Ascending aorta (tissue), 2 donors: ENCODE data around the gene RIC1. TPM values are rescaled to one million over a fixed set of nuclear protein-coding genes. Genes with fewer than 3 reads are reported as not detected.
A peak's percentile ranks its signal among the peaks of the same experiment; 100 is the strongest.
"Not testable (repeated sequence)": the region's sequence is repeated elsewhere in the genome, so short reads cannot be mapped to it uniquely, and the experiment has no call there.

Source experiments
- DNase-seq, 2 donors: peaks; one replicate each; pipeline ENCODE4 v3.0.0-alpha.2; 2019; ENCODE audit warnings: low spot score in 2 of 2
- H3K27ac ChIP-seq, 2 donors: fragments of 200-600 bp; sonication (generic); one replicate each; pipeline ENCODE4 v1.5.1; 2016 to 2017; ENCODE audit warnings: mild to moderate bottlenecking in 1 of 2
- H3K27me3 ChIP-seq: fragments of 200-600 bp; sonication (generic); one replicate; pipeline ENCODE4 v1.5.1; 2017
- H3K36me3 ChIP-seq, 2 donors: fragments of 200-600 bp; sonication (generic); one replicate each; pipeline ENCODE4 v1.5.1; 2016
- H3K4me1 ChIP-seq, 2 donors: fragments of 200-600 bp; sonication (generic); one replicate each; pipeline ENCODE4 v1.5.1; 2016 to 2017; ENCODE audit warnings: mild to moderate bottlenecking in 1 of 2
- H3K4me3 ChIP-seq, 2 donors: fragments of 200-600 bp; sonication (generic); one replicate each; pipeline ENCODE4 v1.5.1; 2016 to 2017; ENCODE audit warnings: mild to moderate bottlenecking in 1 of 2
- H3K9me3 ChIP-seq, 2 donors: fragments of 200-600 bp; sonication (generic); one replicate each; pipeline ENCODE4 v1.5.1; 2016
- intact Hi-C: fragments of 100-400 bp; cut with DNase I; formaldehyde crosslinking; loops from one replicate; pipeline ENCODE4 v1.15.1; 2023
- total RNA-seq: library from RNA; depleted of rRNA; stranded (reverse); fragments of >200 nt; gene quantifications from one replicate; pipeline ENCODE4 v1.1.0, GENCODE V29; 2016
- TF ChIP-seq, protein P1 (sequence below), 3 experiments: fragments of 200-600 bp in 2 of 3; fragments of 450-650 bp in 1 of 3; sonication (generic) in 2 of 3; IDR thresholded peaks; one replicate each; pipeline ENCODE4 v1.5.1; 2016 to 2019; ENCODE audit warnings: antibody characterized with exemption in 3 of 3, mild to moderate bottlenecking in 1 of 3, moderate library complexity in 1 of 3

RIC1 gene, protein sequence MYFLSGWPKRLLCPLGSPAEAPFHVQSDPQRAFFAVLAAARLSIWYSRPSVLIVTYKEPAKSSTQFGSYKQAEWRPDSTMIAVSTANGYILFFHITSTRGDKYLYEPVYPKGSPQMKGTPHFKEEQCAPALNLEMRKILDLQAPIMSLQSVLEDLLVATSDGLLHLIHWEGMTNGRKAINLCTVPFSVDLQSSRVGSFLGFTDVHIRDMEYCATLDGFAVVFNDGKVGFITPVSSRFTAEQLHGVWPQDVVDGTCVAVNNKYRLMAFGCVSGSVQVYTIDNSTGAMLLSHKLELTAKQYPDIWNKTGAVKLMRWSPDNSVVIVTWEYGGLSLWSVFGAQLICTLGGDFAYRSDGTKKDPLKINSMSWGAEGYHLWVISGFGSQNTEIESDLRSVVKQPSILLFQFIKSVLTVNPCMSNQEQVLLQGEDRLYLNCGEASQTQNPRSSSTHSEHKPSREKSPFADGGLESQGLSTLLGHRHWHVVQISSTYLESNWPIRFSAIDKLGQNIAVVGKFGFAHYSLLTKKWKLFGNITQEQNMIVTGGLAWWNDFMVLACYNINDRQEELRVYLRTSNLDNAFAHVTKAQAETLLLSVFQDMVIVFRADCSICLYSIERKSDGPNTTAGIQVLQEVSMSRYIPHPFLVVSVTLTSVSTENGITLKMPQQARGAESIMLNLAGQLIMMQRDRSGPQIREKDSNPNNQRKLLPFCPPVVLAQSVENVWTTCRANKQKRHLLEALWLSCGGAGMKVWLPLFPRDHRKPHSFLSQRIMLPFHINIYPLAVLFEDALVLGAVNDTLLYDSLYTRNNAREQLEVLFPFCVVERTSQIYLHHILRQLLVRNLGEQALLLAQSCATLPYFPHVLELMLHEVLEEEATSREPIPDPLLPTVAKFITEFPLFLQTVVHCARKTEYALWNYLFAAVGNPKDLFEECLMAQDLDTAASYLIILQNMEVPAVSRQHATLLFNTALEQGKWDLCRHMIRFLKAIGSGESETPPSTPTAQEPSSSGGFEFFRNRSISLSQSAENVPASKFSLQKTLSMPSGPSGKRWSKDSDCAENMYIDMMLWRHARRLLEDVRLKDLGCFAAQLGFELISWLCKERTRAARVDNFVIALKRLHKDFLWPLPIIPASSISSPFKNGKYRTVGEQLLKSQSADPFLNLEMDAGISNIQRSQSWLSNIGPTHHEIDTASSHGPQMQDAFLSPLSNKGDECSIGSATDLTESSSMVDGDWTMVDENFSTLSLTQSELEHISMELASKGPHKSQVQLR (N-terminal part only)
- 46.7 TPM for total RNA-seq

DNA sequence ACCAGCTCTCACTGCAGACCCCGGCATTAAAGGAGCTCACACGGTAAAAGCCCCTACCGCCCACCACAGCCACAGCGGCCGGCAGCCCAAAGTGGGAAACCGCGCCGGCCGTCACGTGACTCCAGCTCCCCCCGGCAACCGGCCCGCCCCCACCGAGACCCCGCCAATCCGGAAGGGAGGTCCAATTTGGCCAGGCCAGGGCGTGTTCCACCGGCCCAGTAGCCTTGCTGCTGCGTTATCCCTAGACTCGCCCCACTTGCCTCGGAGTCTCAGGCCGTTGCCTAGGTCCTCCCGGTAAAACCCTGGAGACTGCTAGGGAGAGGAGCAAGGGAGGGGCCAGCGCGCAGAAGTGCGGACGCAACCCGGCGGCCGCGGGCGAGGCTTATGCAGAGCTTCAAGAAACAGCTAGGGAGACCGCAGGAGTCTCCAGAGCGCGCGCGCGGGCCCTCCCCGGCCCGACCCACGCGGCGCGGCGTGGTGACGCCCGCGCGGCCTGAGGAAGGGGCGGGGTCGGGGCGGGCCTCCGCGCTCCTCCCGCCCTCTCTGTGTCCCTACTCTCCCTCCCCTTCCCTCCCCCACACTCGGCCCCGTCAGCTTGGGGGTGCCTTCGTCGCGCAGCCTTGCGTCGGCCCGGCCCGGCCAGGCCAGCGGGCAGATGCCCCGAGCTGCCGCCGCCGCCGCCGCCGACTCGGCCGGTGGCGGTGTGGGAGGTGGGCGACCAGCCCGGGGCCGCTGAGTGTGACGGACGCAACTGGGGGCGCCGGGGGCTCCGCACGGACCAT is at the start of gene RIC1:
TSS of gene RIC1 (plus strand) at position 578 of the 782 bp plus-strand sequence. CDS start at position 781, 203 bp downstream.
- Histone ChIP-seq H3K36me3 (no peaks in the 10 kb centered on the region), H3K27me3 (no peaks in the 10 kb centered on the region), H3K9me3 (no peaks in the 10 kb centered on the region), H3K4me3 (peak within 1 kb of the TSS; percentile 93 to 98), H3K4me1 (peaks cover 5 to 43% of the 10 kb centered on the region in 2 donors), H3K27ac (peak within 1 kb of the TSS; percentile 95 to 99)
- TF ChIP-seq, protein P1, sequence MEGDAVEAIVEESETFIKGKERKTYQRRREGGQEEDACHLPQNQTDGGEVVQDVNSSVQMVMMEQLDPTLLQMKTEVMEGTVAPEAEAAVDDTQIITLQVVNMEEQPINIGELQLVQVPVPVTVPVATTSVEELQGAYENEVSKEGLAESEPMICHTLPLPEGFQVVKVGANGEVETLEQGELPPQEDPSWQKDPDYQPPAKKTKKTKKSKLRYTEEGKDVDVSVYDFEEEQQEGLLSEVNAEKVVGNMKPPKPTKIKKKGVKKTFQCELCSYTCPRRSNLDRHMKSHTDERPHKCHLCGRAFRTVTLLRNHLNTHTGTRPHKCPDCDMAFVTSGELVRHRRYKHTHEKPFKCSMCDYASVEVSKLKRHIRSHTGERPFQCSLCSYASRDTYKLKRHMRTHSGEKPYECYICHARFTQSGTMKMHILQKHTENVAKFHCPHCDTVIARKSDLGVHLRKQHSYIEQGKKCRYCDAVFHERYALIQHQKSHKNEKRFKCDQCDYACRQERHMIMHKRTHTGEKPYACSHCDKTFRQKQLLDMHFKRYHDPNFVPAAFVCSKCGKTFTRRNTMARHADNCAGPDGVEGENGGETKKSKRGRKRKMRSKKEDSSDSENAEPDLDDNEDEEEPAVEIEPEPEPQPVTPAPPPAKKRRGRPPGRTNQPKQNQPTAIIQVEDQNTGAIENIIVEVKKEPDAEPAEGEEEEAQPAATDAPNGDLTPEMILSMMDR (IDR thresholded peaks at IDR 0.05), result no peak
- intact Hi-C loops, result loop anchor here (2.0 to 10.0 kb wide), 5 partner anchors 380 to 951 kb away; partner anchors contain the start of genes CDC37L1, JAK2, RCL1 and UHRF2
- DNase-seq, result peak; percentile 77 to 95

DNA sequence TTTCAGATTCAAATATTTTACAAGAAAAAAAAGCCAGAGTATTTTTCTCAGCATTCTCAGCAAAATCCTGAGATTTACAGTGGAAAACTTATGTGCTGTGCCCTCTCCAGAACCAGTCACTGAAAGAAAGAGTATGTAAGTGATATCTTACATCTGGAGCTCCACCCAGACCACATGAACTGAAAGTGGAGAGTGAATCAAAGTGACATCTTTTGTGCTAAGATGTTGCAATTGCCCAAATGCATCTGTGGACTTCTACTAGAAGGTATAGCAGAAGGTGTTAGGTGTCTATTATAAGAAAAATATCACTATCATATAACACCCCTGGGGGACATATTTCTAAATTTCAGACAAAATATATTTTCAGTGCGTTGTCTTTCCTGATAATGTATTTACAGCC is 49.0 kb upstream of the RIC1 start:
- Histone ChIP-seq H3K9me3 (no peaks in the 10 kb centered on the region), H3K27me3 (no peaks in the 10 kb centered on the region), H3K4me3 (no peak overlapping the region), H3K27ac (no peak overlapping the region), H3K4me1 (peaks cover 0 to 9% of the 10 kb centered on the region in 2 donors), H3K36me3 (no peaks in the 10 kb centered on the region)
- intact Hi-C loops, result loop anchor here (2.0 to 5.0 kb wide), 2 partner anchors 23 to 73 kb away; no protein-coding TSS in a partner anchor
- no peak for DNase-seq
- TF ChIP-seq, protein P1 (IDR thresholded peaks at IDR 0.05), result no peak

DNA sequence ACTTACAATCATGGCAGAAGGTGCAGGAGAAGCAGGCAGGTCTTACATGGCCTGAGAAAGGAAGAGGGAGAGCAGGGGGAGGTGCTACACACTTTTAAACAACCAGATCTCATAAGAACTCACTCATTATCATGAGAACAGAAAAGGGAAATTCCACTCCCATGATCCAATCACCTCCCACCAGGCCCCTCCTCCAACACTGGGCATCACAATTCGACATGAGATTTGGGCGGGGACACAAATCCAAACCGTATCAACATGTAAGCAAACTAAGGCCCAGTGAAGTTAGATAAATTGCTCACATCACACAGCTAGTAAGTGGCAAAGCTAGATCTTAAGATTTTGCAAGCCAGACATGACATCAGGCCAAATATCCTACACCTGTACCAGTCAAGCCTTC is 48.3 kb upstream of the RIC1 start:
- H3K9me3 ChIP-seq, result no peaks in the 10 kb centered on the region
- H3K36me3 ChIP-seq, result no peaks in the 10 kb centered on the region
- peaks cover 0 to 9% of the 10 kb centered on the region in 2 donors for H3K4me1 ChIP-seq
- intact Hi-C loops, result no loop called here
- H3K27ac ChIP-seq, result no peak overlapping the region
- no peaks in the 10 kb centered on the region for H3K27me3 ChIP-seq
- no peak overlapping the region for H3K4me3 ChIP-seq
- TF ChIP-seq, protein P1 (IDR thresholded peaks at IDR 0.05), result no peak
- DNase-seq, result no peak

DNA sequence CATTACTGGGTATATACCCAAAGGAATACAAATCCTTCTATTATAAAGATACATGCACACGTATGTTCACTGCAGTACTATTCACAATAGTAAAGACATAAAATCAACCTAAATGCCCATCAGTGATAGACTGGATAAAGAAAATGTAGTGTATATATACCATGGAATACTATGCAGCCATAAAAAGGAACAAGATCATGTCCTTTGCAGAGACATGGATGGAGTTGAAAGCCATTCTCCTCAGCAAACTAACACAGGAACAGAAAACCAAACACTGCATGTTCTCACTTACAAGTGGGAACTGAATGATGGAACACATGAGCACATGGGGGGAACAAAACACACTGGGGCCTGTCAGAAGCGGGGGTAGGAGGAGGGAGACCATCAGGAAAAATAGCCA is 47.2 kb upstream of the RIC1 start:
- H3K27ac ChIP-seq, intact Hi-C loops, H3K9me3 ChIP-seq, H3K4me1 ChIP-seq, H3K27me3 ChIP-seq, H3K36me3 ChIP-seq, H3K4me3 ChIP-seq, DNase-seq: not testable (repeated sequence)

DNA sequence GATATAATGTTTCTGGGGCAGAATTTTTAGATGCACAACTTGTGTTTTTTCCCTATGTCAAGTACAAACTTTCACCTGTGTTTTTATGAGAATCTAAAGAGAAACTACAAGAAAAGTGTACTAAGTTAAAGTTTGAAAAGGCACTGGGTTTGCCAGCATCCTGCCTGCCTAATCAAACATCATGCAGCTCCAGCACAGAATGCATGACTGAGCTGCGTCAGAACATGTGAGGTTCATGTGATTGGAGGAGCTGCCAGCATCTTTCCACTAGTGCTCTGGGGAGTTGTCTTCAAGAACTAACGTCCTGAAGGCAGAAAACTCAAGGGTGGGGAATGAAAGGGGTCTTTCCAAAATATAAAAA is 46.1 kb upstream of the RIC1 start:
- peaks cover 0 to 9% of the 10 kb centered on the region in 2 donors for H3K4me1 ChIP-seq
- no peaks in the 10 kb centered on the region for H3K9me3 ChIP-seq
- no peak overlapping the region for H3K4me3 ChIP-seq
- H3K27ac ChIP-seq, result peak overlapping the region; percentile 66 to 67
- TF ChIP-seq, protein P1 (IDR thresholded peaks at IDR 0.05), result no peak
- H3K27me3 ChIP-seq, result no peaks in the 10 kb centered on the region
- H3K36me3 ChIP-seq, result no peaks in the 10 kb centered on the region
- no peak for DNase-seq
- intact Hi-C loops, result no loop called here
